Upper lobe of left lung (tissue), 4 donors: ENCODE results near the gene DST.

Source experiments
- CTCF ChIP-seq, 6 experiments: fragments of 450-650 bp in 4 of 6; fragments of 200-600 bp in 2 of 6; sonication (generic) in 2 of 6; IDR thresholded peaks; one replicate each; pipeline ENCODE4 v1.5.1; 2016 to 2019; ENCODE audit warnings: antibody characterized with exemption in 6 of 6
- EP300 ChIP-seq, 4 donors: sonication (generic); formaldehyde crosslinking; IDR thresholded peaks; one replicate each; pipeline ENCODE4 v1.5.1; 2017; ENCODE audit warnings: antibody characterized with exemption in 4 of 4, control low read depth in 2 of 4
- POLR2AphosphoS5 ChIP-seq, 2 donors: sonication (generic); formaldehyde crosslinking; IDR thresholded peaks; one replicate each; pipeline ENCODE4 v1.5.1; 2017; ENCODE audit warnings: antibody characterized with exemption in 2 of 2

GRCh38 chr6:56691814-56692213, 49.1 kb upstream of the DST start:
- TF ChIP-seq CTCF (IDR thresholded peaks at IDR 0.05): no peak
- no peak for TF ChIP-seq EP300 (IDR thresholded peaks at IDR 0.05)
- TF ChIP-seq POLR2AphosphoS5 (IDR thresholded peaks at IDR 0.05): no peak
